OCI-LY1 (cell line): ENCODE data around the gene USP22.

Source experiments
- CTCF ChIP-seq: fragments of 200-600 bp; sonication (generic), shearing (Covaris generic); IDR thresholded peaks from 2 replicates; pipeline ENCODE4 v1.5.1; 2017; ENCODE audit warnings: mild to moderate bottlenecking, antibody characterized with exemption, low read length, moderate library complexity, mixed read lengths
- EZH2 ChIP-seq: fragments of 200-600 bp; sonication (generic), shearing (Covaris generic); IDR thresholded peaks from 2 replicates; pipeline ENCODE4 v1.8.0; 2017; ENCODE audit warnings: borderline replicate concordance, mixed run types, mild to moderate bottlenecking, antibody characterized with exemption, low read length, moderate library complexity, mixed read lengths

DNA sequence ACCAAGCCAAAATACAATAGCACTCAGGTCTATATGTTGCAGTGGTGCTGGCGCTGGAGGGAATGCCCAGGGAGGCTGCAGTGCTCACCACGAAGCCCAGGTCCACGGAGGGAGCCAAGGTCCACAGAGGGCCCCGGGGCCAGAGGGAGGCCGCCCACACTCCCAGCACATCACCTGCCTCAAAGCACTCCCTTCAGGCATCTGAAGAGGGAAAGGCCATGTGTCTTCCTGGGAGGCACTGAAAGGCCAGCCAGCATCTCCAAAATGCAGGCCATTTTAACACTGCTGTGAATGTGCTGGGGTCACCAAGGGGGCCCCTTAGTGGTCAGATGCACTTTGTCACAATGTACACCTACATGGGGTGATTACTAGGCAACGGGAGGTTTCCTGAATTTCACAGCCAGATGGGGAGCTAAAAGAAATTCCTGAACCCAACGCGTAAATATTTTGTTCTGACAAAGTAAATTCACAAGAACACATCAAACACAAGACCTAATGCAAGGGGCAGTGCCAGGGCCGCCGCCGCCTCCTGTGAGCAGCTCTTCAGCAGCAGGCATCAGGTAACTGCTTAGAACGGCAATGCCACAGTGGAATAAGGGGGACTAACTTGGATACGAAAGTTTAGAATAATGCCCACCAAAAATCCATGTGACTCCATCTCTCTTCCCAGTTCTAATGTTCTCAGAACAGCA is 42.8 kb downstream of the USP22 start:
- TF ChIP-seq CTCF (no peak), EZH2 (no peak)
